GM21381 (cell line): ENCODE data around the gene RARA.
A peak's percentile ranks its signal among the peaks of the same experiment; 100 is the strongest.
"Not testable (repeated sequence)": the region's sequence is repeated elsewhere in the genome, so short reads cannot be mapped to it uniquely, and the experiment has no call there.

ENCODE experiments used
- ATAC-seq: cut with Tn5 transposase; IDR thresholded peaks from one replicate; pipeline ENCODE4 v1.9.1; 2021; ENCODE audit warnings: mild to moderate bottlenecking, moderate library complexity; ENCODE audit not compliant: unreplicated experiment

RARA gene

DNA sequence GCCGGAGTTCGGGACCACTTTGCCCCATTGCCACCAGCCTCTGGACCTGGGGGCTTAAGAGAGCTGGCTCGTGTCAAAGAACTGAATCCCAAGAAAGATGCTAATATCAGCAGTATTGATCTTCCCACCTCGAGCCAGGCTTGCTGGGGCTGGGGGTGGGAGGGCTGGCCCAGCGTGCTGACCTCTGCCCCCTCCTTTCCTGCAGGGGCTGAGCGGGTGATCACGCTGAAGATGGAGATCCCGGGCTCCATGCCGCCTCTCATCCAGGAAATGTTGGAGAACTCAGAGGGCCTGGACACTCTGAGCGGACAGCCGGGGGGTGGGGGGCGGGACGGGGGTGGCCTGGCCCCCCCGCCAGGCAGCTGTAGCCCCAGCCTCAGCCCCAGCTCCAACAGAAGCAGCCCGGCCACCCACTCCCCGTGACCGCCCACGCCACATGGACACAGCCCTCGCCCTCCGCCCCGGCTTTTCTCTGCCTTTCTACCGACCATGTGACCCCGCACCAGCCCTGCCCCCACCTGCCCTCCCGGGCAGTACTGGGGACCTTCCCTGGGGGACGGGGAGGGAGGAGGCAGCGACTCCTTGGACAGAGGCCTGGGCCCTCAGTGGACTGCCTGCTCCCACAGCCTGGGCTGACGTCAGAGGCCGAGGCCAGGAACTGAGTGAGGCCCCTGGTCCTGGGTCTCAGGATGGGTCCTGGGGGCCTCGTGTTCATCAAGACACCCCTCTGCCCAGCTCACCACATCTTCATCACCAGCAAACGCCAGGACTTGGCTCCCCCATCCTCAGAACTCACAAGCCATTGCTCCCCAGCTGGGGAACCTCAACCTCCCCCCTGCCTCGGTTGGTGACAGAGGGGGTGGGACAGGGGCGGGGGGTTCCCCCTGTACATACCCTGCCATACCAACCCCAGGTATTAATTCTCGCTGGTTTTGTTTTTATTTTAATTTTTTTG is 47.1 kb downstream of the RARA start:
- ATAC-seq, result no peak

DNA sequence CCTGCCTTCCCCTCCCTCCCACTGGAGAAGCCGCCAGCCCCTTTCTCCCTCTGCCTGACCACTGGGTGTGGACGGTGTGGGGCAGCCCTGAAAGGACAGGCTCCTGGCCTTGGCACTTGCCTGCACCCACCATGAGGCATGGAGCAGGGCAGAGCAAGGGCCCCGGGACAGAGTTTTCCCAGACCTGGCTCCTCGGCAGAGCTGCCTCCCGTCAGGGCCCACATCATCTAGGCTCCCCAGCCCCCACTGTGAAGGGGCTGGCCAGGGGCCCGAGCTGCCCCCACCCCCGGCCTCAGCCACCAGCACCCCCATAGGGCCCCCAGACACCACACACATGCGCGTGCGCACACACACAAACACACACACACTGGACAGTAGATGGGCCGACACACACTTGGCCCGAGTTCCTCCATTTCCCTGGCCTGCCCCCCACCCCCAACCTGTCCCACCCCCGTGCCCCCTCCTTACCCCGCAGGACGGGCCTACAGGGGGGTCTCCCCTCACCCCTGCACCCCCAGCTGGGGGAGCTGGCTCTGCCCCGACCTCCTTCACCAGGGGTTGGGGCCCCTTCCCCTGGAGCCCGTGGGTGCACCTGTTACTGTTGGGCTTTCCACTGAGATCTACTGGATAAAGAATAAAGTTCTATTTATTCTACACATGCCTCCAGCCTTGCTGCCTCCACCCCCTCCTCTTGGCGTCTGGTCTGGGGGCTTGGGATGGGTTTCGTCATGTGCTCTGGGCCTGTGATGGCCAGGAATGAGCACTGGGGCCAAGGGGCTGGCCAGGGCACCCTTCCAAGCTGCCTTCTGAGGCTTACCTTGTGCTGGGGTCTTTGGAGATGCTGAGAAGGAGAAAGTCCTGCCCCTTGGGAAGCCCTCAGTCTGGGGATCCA is 48.3 kb downstream of the RARA start:
- no peak for ATAC-seq

DNA sequence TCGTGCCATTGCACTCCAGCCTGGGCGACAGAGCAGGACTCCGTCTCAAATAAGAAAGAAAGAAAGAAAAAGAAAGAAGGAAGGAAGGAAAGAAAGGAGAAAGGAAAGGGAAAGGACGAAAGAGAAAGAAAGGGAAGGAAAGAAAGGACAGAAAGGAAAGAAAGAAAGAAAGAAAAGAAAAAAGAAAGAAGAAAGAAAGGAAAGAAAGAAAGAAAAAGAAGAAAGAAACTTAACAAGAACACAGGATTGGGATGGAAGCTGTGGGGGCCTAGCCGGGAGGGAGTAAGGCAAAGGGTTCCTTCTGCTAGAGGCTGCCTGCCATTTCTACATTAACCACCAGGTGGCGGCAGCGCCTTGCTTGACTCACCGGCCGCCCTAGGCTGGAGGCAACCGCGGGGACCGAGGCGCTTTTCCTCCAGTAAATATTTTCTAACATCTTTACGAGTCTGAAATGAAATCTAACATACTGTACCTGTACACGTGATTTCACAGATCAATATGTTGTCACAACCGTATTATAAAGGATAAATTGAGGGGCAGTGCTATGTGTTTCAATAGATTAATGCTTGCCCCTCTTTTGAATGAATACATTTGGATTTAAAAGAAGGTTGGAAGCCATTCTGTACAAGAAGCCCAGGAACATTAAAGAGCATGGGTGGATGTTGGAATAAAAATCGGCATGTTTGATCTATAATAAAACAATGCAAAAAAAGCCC is 49.5 kb downstream of the RARA start:
- ATAC-seq, result no peak

DNA sequence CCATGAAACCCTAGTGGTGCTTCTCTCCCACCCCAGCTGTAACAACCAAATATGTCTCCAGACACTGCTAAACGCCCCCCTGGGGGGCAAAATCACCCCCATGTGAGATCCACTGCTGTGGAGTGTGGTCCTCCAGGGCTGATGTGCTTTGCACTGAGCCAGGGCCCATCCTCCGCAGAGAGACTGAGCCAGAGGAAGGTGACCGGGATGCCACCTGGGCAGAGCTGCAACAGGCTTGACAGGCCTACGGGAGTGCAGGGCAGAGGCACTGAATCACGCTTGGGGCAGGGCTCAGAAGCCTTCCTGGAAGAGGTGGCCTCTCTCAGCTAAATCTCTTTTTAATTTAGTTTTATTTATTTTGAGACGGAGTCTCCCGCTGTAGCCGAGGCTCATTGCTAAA is 51.1 kb downstream of the RARA start:
- no peak for ATAC-seq

- no peak for ATAC-seq
Measured at GRCh38 chr17:40361063-40361924, 52.3 kb downstream of the RARA start.

GRCh38 chr17:40361925-40362695 is 53.1 kb downstream of the RARA start:
- no peak for ATAC-seq

DNA sequence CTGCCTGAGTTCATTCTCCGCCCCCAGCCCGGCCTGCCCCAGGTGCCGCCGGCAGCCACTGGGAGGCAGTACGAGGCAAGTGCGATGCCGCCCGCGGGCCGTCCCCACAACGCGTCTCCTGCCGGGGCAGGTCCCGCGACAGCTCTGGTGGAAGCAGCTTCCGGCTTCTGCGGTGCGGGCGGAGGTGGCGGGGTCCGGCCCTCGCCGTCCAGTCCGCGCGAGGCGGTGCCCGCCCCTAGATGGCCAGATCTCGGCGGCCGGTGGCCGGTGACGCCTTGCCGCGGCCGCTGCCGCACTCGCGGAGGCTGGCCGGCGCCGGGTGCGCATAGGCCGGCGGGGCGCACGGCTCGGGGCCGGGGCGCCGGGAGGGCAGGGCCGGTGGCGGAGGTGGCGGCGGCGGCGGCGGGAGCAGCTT is 53.7 kb downstream of the RARA start:
- peak; percentile 68 for ATAC-seq

- peak; percentile 17 for ATAC-seq
Measured at GRCh38 chr17:40363111-40363827, 54.3 kb downstream of the RARA start.

DNA sequence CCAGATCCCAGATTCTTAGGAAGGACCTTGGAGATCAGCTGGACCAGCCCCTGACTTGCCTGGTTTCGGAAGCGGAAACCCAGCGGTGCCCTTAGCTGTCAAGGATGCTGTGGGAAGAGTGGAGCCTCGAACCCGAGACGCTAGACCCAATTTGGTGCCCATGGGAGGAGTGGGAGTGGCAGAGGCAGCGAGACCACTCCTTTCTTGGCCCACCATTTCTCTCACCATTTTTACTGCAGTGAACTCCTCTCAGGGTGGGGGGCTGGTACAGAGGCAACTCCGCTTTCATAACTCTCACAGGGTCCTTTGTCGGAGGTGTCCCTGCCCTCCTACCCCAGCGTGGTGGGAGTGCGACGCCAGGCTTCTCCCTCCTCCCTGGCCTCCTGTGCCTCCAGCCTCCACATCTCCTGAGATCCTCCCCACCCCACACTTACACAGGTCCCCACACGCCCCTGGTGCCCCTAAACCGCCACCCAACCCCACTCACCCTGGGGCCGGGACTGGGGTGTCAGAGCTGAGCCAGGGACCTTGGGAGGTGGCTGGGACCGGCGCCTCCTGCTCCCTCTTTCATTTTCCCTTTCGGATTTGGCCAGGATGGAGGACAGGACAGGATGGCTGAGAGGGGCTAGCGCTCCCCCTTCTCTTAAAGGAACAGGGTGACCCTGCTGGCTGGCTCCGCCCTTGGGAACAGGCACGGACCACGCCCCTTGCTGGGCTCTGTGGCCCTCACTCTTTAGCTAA is 55.3 kb downstream of the RARA start, which contains the start of gene GJD3:
TSS of gene GJD3 (minus strand) at position 617 of the 741 bp plus-strand sequence. CDS start 922 bp downstream, outside the sequence.
- no peak for ATAC-seq

DNA sequence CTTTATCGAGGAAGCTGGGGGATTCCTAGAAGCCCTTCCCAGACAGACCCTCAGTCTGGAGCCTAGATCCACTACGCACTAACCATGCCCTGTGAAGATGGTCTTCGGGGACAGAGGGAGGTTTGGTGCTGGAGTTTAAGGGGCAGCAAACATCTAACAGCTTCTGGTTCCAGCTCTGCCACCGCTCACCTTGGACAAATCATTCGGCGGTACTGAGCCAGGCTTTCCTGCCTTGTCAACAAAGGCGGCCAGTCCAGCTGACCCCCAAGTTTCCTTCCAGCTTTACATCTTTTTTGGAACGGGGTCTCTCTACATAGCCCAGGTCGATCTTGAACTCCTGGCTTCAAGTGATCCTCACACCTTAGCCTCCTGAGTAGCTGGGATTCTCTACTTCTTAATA is 55.9 kb downstream of the RARA start:
- no peak for ATAC-seq

- ATAC-seq, result no peak
Measured at GRCh38 chr17:40366076-40366860, 57.3 kb downstream of the RARA start.

DNA sequence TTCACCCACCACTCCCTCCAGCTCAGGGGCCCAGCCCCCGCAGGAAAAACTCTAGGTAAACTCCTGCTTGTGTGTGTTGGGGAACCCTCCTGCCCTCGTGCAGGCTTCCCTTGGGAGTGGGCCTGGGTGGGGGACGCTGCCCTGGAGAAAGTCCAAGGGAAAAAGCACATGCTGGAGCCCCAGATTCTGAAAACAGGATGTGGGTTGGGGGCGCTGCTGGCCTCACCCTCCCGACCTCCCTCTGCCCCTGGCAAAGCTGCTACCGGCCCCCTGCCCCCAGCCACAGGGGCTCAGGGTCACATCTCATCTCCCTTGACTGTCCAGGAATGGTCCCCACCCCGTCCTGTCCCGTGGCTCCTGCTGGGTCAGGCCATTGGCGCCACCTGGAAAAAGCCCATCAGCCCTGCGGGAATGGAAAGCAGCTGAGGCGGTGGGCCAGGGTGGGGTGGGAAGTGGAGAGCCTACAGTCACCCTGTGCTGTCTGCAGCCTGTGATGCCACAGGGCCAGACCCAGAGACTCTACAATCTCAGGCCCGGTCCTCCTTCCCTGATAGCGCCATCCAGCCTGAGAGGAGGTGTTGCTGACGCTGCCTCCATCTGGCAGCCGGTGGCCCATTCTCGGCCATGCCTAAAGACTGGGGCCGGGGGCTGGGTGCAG is 58.0 kb downstream of the RARA start:
- ATAC-seq, result no peak

DNA sequence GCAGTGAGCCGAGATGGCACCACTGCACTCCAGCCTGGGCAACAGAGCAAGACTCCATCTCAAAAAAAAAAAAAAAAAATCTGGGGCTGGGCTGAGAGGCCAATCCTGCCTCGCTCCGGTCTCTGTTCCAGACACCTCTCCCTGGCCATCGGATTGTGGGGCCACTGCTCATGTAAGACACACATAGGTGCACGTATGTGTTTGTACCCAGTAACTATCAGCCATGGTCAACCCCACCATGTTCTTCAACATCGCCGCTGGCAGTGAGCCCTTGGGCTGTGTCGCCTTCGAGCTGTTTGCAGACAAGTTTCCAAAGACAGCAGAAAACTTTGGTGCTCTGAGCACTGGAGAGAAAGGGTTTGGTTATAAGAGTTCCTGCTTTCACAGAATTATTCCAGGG is 58.7 kb downstream of the RARA start:
- not testable (repeated sequence) for ATAC-seq

- ATAC-seq, result no peak
Measured at GRCh38 chr17:40369923-40370322, 60.9 kb downstream of the RARA start.

- ATAC-seq, result no peak
Measured at GRCh38 chr17:40371261-40371929, 62.4 kb downstream of the RARA start.

DNA sequence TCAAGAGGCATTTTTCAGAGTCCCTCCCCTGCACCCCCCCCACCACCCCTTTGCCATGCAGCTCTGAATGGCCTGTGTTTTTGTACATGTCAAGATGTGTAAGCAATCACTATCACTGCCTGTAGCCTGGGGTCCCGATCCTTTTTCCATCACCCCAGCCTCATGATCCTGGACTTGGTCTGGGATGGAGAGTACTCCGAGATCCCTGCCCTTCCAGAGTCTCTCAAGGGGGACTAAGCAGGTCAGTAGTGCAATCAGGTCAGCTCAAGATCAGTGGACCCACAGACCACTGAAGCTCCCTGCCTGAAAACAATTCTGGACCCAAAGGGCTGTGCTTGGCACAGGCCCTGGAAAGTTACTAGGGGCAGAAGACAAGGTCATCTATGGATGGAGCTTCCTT is 63.1 kb downstream of the RARA start:
- ATAC-seq, result no peak
